HepG2 (cell line): ENCODE measurements around the gene PRKAR1B.

Experiments
- DNMT1 ChIP-seq: sonication (generic); formaldehyde crosslinking; IDR thresholded peaks from 2 replicates; pipeline ENCODE4 v1.5.1; 2020; ENCODE audit warnings: mild to moderate bottlenecking, missing genetic modification reagents
- ELF3 ChIP-seq: IDR thresholded peaks from 2 replicates; pipeline ENCODE4 v1.6.1; 2016; ENCODE audit warnings: missing genetic modification reagents, missing compliant biosample characterization
- EZH2 ChIP-seq: conservative IDR thresholded peaks from 2 replicates; pipeline ENCODE4 v1.6.1; 2012; ENCODE audit warnings: mild to moderate bottlenecking, low read depth, low read length, moderate library complexity
- GTF2F1 ChIP-seq: fragments of 150-350 bp; IDR thresholded peaks from 2 replicates; pipeline ENCODE4 v1.6.1; 2014; ENCODE audit warnings: low read length
- MEIS2 ChIP-seq: sonication (generic); formaldehyde crosslinking; IDR thresholded peaks from 2 replicates; pipeline ENCODE4 v1.9.0; 2021; ENCODE audit warnings: mild to moderate bottlenecking, missing genetic modification reagents
- ZNF629 ChIP-seq: sonication (generic); formaldehyde crosslinking; conservative IDR thresholded peaks from 2 replicates; pipeline ENCODE4 v1.5.0; 2020; ENCODE audit warnings: missing genetic modification reagents
- ZNF841 ChIP-seq: sonication (generic); formaldehyde crosslinking; IDR thresholded peaks from 2 replicates; pipeline ENCODE4 v1.8.1; 2023; ENCODE audit warnings: missing genetic modification reagents, borderline replicate concordance
- TF ChIP-seq, protein P1 (sequence below), 2 experiments: sonication (generic) in 1 of 2; formaldehyde crosslinking in 1 of 2; IDR thresholded peaks; 2 replicates each; pipeline versions ENCODE4 v1.5.1 to v1.6.1; 2011 to 2020; ENCODE audit warnings: borderline replicate concordance in 1 of 2, low read depth in 1 of 2, low read length in 1 of 2, mild to moderate bottlenecking in 1 of 2, missing genetic modification reagents in 1 of 2, moderate library complexity in 1 of 2

DNA sequence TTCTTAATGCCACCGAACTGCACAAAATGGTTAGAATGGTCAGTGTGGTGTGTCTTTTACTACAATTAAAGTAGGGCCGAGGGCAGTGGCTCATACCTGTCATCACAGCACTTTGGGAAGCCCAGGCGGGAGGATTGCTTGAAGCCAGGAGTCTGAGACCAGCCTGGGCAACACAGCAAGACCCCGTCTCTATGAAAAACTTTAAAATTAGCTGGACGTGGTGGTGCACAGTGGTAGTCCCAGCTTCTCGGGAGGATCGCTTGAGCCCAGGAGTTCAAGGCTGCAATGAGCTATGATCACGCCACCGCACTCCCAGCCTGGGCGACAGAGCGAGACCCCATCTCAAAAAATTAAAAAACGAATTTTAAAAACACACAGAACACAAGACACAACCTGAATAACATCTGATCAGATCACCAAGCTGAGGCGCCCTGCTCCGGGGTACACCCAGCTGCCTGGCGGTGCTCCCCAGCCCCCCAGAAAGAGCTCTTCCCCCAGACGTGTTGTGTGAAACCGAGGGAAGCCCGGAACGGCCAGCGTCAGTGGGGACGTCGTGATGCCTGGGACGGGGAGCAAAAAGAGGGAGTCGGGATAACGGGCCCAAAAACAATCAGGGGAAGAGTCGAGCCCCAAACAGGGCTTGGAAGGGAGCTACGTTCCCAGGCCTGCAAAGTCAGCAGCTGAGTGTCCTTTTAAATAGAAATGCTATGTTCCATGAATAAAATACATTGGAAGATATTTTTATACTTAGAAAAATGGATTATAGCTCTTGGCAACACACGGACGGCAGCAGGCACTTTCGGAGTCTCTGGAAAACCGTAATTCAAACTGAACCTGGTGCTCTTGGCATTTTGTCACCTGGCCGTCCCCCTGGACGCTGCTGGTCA, 126.7 kb downstream of the PRKAR1B start:
- no peak for TF ChIP-seq ZNF841
- no peak for TF ChIP-seq EZH2
- no peak for TF ChIP-seq GTF2F1
- TF ChIP-seq, protein P1, sequence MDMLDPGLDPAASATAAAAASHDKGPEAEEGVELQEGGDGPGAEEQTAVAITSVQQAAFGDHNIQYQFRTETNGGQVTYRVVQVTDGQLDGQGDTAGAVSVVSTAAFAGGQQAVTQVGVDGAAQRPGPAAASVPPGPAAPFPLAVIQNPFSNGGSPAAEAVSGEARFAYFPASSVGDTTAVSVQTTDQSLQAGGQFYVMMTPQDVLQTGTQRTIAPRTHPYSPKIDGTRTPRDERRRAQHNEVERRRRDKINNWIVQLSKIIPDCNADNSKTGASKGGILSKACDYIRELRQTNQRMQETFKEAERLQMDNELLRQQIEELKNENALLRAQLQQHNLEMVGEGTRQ (IDR thresholded peaks at IDR 0.05; ENCODE audit: low read depth, low read length), result no peak
- TF ChIP-seq, protein P1 (CRISPR knock-in tag; IDR thresholded peaks at IDR 0.05; ENCODE audit: borderline replicate concordance), result no peak
- TF ChIP-seq ELF3, result no peak
- no peak for TF ChIP-seq ZNF629 (CRISPR knock-in tag)
- no peak for TF ChIP-seq DNMT1 (CRISPR knock-in tag)
- TF ChIP-seq MEIS2 (CRISPR knock-in tag), result no peak
